Subcutaneous abdominal adipose tissue (tissue), 5 donors: Measurements from ENCODE around the gene EIF2AK3.
A peak's percentile ranks its signal among the peaks of the same experiment; 100 is the strongest.
"Not testable (repeated sequence)": the region's sequence is repeated elsewhere in the genome, so short reads cannot be mapped to it uniquely, and the experiment has no call there.

Experiments used
- H3K27ac ChIP-seq: one replicate; pipeline ENCODE4 v1.7.0; 2013; ENCODE audit warnings: low read depth, mild to moderate bottlenecking, inconsistent platforms, low read length, moderate library complexity
- H3K27me3 ChIP-seq, 5 donors: one replicate each; pipeline ENCODE4 v1.7.0; 2013; ENCODE audit warnings: low read length in 5 of 5, inconsistent platforms in 1 of 5; ENCODE audit not compliant: control insufficient read depth in 5 of 5, insufficient read depth in 4 of 5
- H3K36me3 ChIP-seq, 5 donors: one replicate each; pipeline ENCODE4 v1.7.0; 2013; ENCODE audit warnings: low read length in 5 of 5; ENCODE audit not compliant: control insufficient read depth in 5 of 5, insufficient read depth in 5 of 5
- H3K4me1 ChIP-seq, 5 donors: one replicate each; pipeline ENCODE4 v1.7.0; 2013; ENCODE audit warnings: low read length in 5 of 5, mild to moderate bottlenecking in 3 of 5, moderate library complexity in 1 of 5; ENCODE audit not compliant: control insufficient read depth in 5 of 5, insufficient read depth in 5 of 5
- H3K4me3 ChIP-seq, 5 donors: one replicate each; pipeline ENCODE4 v1.7.0; 2013; ENCODE audit warnings: low read length in 5 of 5, low read depth in 1 of 5
- H3K9ac ChIP-seq, 5 donors: one replicate each; pipeline ENCODE4 v1.7.0; 2013; ENCODE audit warnings: low read length in 5 of 5, mild to moderate bottlenecking in 4 of 5, moderate library complexity in 3 of 5
- H3K9me3 ChIP-seq, 5 donors: one replicate each; pipeline ENCODE4 v1.7.0; 2013; ENCODE audit warnings: low read length in 5 of 5; ENCODE audit not compliant: control insufficient read depth in 5 of 5
- donor health status: healthy.
- donor health status: healthy.
- donor health status: healthy.
- donor health status: healthy.
- donor health status: healthy.

Gene EIF2AK3

GRCh38 chr2:88623831-88624465 is 3.3 kb downstream of the EIF2AK3 start:
- H3K9ac ChIP-seq, H3K4me3 ChIP-seq, H3K36me3 ChIP-seq, H3K27me3 ChIP-seq, H3K27ac ChIP-seq, H3K9me3 ChIP-seq: not testable (repeated sequence)
- H3K4me1 ChIP-seq: peaks cover 15 to 32% (median 22%) of the 10 kb centered on the region in 5 donors

- Histone ChIP-seq H3K4me1 (peaks cover 8 to 22% (median 16%) of the 10 kb centered on the region in 5 donors), H3K27me3 (peaks cover 0 to under 1% (median 0%) of the 10 kb centered on the region in 5 donors), H3K9ac (no peak overlapping the region), H3K36me3 (no peaks in the 10 kb centered on the region), H3K27ac (no peak overlapping the region), H3K9me3 (no peaks in the 10 kb centered on the region), H3K4me3 (no peak overlapping the region)
Measured at GRCh38 chr2:88622307-88622706, 5.0 kb downstream of the EIF2AK3 start.

GRCh38 chr2:88621432-88621831 is 5.8 kb downstream of the EIF2AK3 start:
- H3K4me1 ChIP-seq: peaks cover 7 to 20% (median 13%) of the 10 kb centered on the region in 5 donors

GRCh38 chr2:88620015-88620414 is 7.2 kb downstream of the EIF2AK3 start:
- peaks cover 0 to 7% (median under 1%) of the 10 kb centered on the region in 5 donors for H3K4me1 ChIP-seq
- H3K36me3 ChIP-seq: no peaks in the 10 kb centered on the region
- no peaks in the 10 kb centered on the region for H3K9me3 ChIP-seq
- no peak overlapping the region for H3K4me3 ChIP-seq
- no peaks in the 10 kb centered on the region for H3K27me3 ChIP-seq
- no peak overlapping the region for H3K9ac ChIP-seq
- no peak overlapping the region for H3K27ac ChIP-seq

More at GRCh38 chr2:88621432-88621831, 5.8 kb downstream of the EIF2AK3 start:
- H3K9ac ChIP-seq: no peak overlapping the region
- no peaks in the 10 kb centered on the region for H3K27me3 ChIP-seq
- no peak overlapping the region for H3K27ac ChIP-seq
- H3K9me3 ChIP-seq: no peaks in the 10 kb centered on the region
- H3K4me3 ChIP-seq: no peak overlapping the region
- H3K36me3 ChIP-seq: no peaks in the 10 kb centered on the region

GRCh38 chr2:88615822-88616221 is 11.4 kb downstream of the EIF2AK3 start:
- H3K27me3 ChIP-seq: no peaks in the 10 kb centered on the region
- H3K9ac ChIP-seq: no peak overlapping the region
- no peak overlapping the region for H3K4me3 ChIP-seq
- no peak overlapping the region for H3K27ac ChIP-seq
- no peaks in the 10 kb centered on the region for H3K4me1 ChIP-seq
- no peaks in the 10 kb centered on the region for H3K9me3 ChIP-seq
- peaks cover 0 to 11% (median 4%) of the 10 kb centered on the region in 5 donors for H3K36me3 ChIP-seq

- Histone ChIP-seq H3K9ac (no peak overlapping the region), H3K9me3 (no peaks in the 10 kb centered on the region), H3K4me1 (no peaks in the 10 kb centered on the region), H3K4me3 (no peak overlapping the region), H3K27ac (no peak overlapping the region), H3K27me3 (no peaks in the 10 kb centered on the region), H3K36me3 (peaks cover 0 to 11% (median 4%) of the 10 kb centered on the region in 5 donors)
Measured at GRCh38 chr2:88614497-88615157, 12.6 kb downstream of the EIF2AK3 start.

DNA sequence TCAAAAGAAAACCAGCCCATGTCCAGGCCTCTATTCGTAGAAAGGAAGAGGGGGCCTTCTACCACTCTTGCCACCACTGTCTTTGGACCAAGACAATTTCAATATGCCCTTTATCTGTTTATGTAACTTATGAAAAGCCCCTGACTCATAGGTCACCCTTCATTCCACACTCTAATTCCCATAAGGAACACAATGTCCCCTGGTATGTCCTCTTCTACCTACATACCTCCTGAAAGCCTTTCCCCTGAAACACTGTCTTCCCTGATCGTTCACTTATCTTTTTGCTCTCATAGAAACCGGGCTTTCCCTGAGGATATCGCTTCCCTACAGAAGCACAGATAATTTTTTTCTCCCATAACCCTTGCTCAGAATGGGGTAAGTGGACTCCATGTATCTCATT is 13.3 kb downstream of the EIF2AK3 start:
- no peaks in the 10 kb centered on the region for H3K4me1 ChIP-seq
- no peak overlapping the region for H3K4me3 ChIP-seq
- peak overlapping the region in 1 of 5 donors; percentile 4 for H3K9ac ChIP-seq
- H3K27ac ChIP-seq: no peak overlapping the region
- no peaks in the 10 kb centered on the region for H3K27me3 ChIP-seq
- H3K9me3 ChIP-seq: no peaks in the 10 kb centered on the region
- H3K36me3 ChIP-seq: peaks cover 0 to 11% (median 4%) of the 10 kb centered on the region in 5 donors

- Histone ChIP-seq H3K9me3 (no peaks in the 10 kb centered on the region), H3K27ac (no peak overlapping the region), H3K4me1 (no peaks in the 10 kb centered on the region), H3K4me3 (no peak overlapping the region), H3K36me3 (peaks cover 0 to 9% (median 3%) of the 10 kb centered on the region in 5 donors), H3K27me3 (no peaks in the 10 kb centered on the region), H3K9ac (no peak overlapping the region)
Measured at GRCh38 chr2:88608184-88608583, 19.1 kb downstream of the EIF2AK3 start.

DNA sequence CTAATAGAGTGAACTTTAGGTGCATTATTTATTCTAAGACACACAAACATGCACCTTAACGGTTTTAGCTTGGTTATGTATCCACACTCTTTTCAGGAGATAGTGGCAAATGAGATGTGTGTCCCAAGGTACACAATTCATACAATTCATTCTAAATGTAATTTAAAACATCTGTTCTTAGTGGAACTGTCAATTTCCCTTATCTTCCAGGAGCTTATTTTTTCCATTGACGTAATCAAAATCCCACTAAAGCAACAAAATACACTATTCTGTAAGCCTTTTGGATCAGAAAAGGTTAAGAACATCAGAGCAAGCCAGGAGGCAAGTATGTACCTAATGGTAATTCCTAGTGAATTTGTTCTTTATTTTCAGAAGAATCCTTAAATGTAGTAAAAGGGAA is 19.8 kb downstream of the EIF2AK3 start:
- no peak overlapping the region for H3K27ac ChIP-seq
- no peak overlapping the region for H3K9ac ChIP-seq
- H3K4me1 ChIP-seq: no peaks in the 10 kb centered on the region
- no peaks in the 10 kb centered on the region for H3K9me3 ChIP-seq
- peaks cover 0 to 8% (median under 1%) of the 10 kb centered on the region in 5 donors for H3K36me3 ChIP-seq
- no peak overlapping the region for H3K4me3 ChIP-seq
- no peaks in the 10 kb centered on the region for H3K27me3 ChIP-seq

GRCh38 chr2:88606371-88607030 is 20.8 kb downstream of the EIF2AK3 start:
- Histone ChIP-seq H3K9ac (no peak overlapping the region), H3K4me1 (peaks cover 0 to 5% (median under 1%) of the 10 kb centered on the region in 5 donors), H3K36me3 (peaks cover 0 to 3% (median 0%) of the 10 kb centered on the region in 5 donors), H3K27ac (no peak overlapping the region), H3K27me3 (no peaks in the 10 kb centered on the region), H3K4me3 (no peak overlapping the region), H3K9me3 (no peaks in the 10 kb centered on the region)
